NCI-H1092 (cell line): ENCODE data around the gene ERCC8.
"Not testable (repeated sequence)": the region's sequence is repeated elsewhere in the genome, so short reads cannot be mapped to it uniquely, and the experiment has no call there.

Experiments used
- DNase-seq: peaks from one replicate; lab custom pipeline; 2025; lab: John Stamatoyannopoulos, UW

ERCC8 gene

DNA sequence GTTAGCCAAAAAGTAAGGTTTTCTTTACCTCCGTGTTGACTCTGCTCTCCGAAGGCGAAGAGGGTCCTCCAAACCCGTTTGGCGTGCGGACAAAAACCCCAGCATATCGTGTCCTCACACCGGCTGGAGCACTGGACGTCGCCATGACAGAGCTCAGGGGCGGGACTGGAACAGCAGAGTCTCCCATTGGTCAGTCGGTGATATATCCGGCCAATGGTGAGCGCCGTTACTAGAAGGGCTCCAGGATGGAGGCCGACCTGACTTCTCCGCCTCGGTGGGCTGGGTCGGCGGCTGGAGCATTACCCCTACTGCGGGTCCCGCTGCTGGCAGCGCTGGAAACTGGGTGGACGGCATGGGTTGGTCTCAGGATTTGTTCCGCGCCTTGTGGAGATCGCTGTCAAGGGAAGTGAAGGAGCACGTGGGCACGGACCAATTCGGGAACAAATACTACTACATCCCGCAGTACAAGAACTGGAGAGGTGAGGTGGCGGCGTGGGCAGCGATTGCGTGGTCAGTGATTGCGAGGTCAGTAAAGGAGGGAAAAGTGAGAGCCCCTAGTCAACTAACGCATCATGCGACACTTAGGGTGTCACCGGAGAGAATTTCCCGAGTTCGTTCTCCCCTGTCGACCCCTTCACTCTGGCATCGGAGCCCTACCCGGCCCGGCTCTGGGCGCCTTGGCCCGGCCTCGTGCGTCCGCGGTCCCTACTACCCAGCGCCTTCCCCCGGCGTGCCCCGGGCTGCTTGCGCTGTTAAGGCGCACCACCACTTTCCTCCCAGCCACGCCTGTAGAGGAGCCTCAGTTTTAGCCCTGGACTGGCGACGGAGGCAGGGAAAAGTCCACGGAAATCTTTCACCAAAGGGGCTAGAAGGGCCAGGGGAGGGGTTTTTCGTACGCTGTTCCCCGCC, at the start of gene ERCC8, which contains the start of gene NDUFAF2:
TSS of gene ERCC8 (minus strand) at position 167 of the 909 bp plus-strand sequence. CDS start at position 105, 62 bp downstream.
TSS of gene NDUFAF2 (plus strand) at position 302 of the 909 bp plus-strand sequence. CDS start at position 353, 51 bp downstream.
- DNase-seq: peak; percentile 82

DNA sequence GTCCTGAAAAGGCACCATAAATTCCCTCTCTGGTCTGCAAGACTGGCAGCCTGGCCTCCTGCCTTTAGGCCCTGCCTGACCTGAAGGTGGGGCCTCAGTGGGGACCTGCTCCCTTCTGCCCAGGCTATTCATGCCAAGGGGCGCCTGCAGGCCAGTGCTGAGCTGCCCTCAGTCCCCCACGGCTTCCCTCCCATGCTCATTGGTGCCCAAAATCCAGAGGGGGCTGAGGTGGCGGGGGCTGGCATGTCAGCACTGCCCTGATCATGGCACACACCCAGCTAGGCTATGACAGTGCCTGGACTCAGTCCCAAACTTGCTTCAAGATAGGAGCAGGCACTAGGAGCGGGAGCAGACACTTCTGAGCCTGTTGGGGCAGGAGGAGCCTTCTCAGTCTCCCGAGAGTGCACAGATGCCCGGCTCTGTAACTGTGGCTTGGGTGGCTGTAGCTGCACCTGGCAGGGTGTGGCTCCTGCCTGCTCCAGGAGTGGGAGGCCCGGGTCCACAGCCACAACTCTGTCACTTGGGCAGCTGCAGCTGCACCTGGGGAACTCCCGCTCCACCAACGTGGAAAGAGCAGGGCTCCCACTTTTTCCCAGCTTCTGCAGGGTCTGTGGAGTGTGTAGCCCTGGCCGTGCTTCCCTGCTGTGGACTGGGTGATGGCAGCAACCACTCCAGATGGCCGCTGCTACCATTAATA, 49.2 kb upstream of the ERCC8 start:
- no peak for DNase-seq

DNA sequence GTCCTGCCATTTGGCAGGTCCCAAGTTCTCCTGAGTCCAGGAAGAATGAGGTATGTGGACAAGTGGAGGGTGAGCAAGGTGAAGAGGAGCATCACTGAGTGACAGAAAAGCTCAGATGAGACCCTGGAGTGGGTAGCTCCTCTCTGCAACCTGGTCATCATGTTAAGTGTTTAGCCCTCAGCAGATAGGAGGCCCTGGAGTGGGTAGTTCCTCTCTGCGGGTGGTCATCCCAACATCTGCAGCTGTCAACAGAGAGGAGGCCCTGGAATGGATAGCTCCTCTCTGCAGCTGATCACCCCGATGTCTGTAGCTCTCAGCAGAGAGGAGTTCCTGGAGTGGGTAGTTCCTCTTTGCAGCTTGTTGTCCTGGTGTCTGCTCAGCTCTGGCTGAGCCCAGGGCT, 48.6 kb upstream of the ERCC8 start:
- DNase-seq: no peak

DNA sequence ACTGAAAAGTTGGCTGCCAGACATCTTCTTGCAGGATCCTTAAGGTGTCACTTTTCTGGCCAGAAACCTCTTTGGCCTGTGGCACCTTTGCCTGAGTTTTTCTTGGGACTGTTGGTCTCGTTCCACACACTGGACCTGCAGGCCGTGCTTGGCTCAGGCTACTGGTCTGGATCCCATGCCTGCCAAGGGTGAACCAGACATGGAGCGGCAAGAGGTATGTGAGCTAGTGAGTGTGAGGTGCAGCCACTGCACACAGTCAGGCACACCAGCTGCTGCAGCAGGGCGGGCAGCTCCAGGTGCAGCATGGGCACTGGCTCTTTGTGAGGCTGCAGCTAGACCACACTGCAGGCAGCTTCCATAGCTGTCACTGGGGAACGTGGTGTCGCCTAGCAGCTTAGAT, 48.0 kb upstream of the ERCC8 start:
- no peak for DNase-seq

GRCh38 chr5:60989790-60990189, 44.9 kb upstream of the ERCC8 start:
- DNase-seq: no peak

GRCh38 chr5:60982127-60982526, 37.3 kb upstream of the ERCC8 start:
- DNase-seq: not testable (repeated sequence)

DNA sequence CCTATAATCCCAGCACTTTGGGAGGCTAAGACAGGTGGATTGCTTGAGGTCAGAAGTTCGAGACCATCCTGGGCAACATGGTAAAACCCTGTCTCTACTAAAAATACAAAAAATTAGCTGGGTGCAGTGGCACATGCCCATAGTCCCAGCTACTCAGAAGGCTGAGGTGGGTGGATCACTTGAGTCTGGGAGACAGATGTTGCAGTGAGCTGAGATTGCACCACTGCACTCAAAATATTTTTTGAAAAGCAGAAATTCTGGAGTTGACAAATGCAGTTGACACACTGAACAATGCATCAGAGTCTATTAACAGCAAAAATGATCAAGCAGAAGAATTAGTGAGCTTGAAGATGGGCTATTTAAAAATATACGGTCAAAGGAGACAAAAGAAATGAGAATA, 35.6 kb upstream of the ERCC8 start:
- DNase-seq: no peak

DNA sequence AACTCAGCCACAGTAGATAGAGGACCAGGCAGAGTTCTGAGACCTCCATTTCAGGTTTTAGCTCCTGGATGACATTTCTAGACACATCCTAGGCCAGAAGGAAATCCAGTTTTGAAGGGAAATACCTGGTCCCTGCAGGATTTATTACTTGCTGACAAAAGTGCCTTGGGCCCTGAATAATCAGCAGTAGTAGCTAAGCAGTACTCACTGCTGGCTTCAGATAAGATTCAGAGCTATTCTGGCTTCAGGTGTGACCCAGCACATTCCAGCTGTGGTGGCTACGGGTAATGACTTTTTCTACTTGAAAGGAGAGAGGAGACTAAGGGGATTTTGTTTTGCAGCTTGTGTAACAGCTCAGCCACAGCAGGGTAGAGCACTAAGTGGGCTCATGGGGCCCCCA, 34.1 kb upstream of the ERCC8 start:
- DNase-seq: no peak

DNA sequence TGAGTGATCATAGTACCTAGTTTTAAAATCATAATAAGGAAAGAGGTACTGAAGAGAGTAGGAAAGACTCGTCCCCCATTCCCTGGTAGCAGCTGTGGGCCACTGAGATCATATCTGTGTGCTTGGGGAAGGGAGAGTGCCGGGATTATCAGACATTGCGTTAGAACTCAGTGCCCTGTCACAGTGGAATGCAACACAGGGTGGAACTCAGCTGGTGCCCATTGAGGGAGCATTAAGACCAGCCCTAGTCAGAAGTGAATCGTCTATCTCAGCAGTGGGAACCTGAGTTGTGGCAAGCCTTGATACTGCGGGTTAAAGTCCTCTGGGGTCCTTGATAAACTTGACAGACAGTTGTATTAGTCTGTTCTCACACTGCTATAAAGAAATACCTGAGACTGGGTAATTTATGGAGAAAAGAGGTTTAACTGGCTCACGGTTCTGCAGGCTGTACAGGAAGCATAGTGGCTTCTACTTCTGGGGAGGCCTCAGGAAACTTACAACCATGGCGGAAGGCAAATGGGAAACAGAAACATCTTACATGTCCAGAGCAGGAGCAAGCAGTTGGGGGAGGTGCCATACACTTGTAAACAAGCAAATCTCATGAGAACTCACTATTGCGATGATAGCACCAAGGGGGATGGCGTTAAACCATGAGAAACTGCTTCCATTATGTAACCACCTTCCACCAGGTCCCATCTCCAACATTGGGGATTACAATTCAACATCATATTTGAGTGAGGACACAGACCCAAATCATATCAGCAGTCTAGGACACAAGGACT, 33.3 kb upstream of the ERCC8 start:
- DNase-seq: no peak

DNA sequence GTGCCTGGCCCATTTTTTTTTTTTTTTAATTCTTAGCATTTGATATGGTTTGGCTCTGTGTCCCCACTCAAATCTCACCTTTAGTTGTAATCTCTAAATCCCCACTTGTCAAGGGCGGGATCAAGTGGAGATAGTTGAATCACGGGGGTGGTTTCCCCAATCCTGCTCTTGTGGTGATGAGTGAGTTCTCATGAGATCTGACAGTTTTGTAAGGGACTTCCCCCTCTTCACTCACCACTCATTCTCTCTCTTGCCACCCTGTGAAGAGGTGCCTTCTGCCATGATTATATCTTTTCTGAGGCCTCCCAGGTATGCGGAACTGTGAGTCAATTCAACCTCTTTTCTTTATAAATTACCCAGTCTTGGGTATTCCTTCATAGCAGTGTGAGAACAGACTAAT, 27.4 kb upstream of the ERCC8 start:
- no peak for DNase-seq

- no peak for DNase-seq
These were observed 16.8 kb upstream of the ERCC8 start for GRCh38 chr5:60961685-60962084.

GRCh38 chr5:60960591-60960990, 15.7 kb upstream of the ERCC8 start:
- no peak for DNase-seq

DNA sequence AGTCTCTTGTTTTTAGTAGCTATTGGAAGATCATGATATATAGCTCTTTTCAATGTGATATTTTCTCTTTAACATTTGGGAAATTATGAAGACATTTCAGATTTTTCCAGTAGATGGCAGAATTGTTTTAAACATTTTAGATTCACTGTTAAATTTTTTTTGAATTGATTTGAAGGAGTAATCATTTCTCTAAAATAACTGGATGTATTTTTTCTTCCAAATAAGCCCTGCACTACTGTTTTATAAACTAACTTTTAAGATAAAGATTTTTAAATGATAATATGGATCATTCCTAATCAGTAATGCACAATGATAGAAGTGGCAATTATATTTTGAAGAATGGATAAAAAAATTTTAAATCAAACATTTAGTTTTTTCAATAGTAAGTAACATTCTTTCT, 14.3 kb upstream of the ERCC8 start:
- DNase-seq: no peak

DNA sequence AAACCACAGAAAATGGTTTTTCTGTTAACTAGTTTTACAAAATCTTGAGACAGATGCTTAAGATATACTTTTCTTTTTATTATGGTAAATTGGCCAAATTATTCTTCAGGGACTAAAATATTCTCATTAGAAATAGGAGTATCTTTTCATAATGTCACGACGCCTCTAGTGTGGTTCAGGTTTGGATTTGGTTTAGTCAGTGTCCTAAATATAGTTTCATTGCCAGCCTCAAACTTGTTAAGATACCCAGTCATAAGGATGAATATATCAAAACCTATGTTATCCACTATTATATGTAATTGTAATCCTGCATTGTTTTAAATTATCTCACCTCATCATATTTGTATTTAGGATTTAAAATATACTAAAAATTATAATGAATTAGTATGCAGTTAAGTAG, 13.8 kb upstream of the ERCC8 start:
- no peak for DNase-seq

GRCh38 chr5:60958088-60958487, 13.2 kb upstream of the ERCC8 start:
- no peak for DNase-seq

GRCh38 chr5:60955239-60955638, 10.4 kb upstream of the ERCC8 start:
- no peak for DNase-seq

- no peak for DNase-seq
These were observed 3.9 kb upstream of the ERCC8 start for GRCh38 chr5:60948738-60949137.

GRCh38 chr5:60945813-60946187, 930 bp upstream of the ERCC8 start:
- no peak for DNase-seq

GRCh38 chr5:60943624-60944023, 1.2 kb downstream of the ERCC8 start:
- DNase-seq: no peak

GRCh38 chr5:60929024-60929423, 15.8 kb downstream of the ERCC8 start:
- no peak for DNase-seq

GRCh38 chr5:60927450-60927849, 17.4 kb downstream of the ERCC8 start:
- DNase-seq: no peak

GRCh38 chr5:60918466-60918865, 26.4 kb downstream of the ERCC8 start:
- DNase-seq: no peak
